DOHH2 (cell line): ENCODE data around the gene SIRT3.
A peak's percentile ranks its signal among the peaks of the same experiment; 100 is the strongest.

ENCODE experiments used
- H3F3A ChIP-seq: fragments of 200-600 bp; sonication (generic), shearing (Covaris generic); 2 replicates; pipeline ENCODE4 v1.6.0; 2016; ENCODE audit warnings: antibody characterized with exemption, mild to moderate bottlenecking; ENCODE audit not compliant: control insufficient read depth, insufficient read depth
- H3K27ac ChIP-seq: fragments of 200-600 bp; sonication (generic); 2 replicates; pipeline ENCODE4 v1.5.1; 2014; ENCODE audit warnings: low read depth, mild to moderate bottlenecking, low read length, moderate library complexity
- H3K27me3 ChIP-seq: fragments of 200-600 bp; sonication (generic); 2 replicates; pipeline ENCODE4 v1.6.1; 2014; ENCODE audit warnings: mild to moderate bottlenecking, low read length, mixed read lengths; ENCODE audit not compliant: control insufficient read depth
- H3K36me3 ChIP-seq: fragments of 200-600 bp; sonication (generic); 2 replicates; pipeline ENCODE4 v1.6.1; 2014; ENCODE audit warnings: mild to moderate bottlenecking, low read length, moderate library complexity, mixed read lengths; ENCODE audit not compliant: control insufficient read depth
- H3K4me1 ChIP-seq: fragments of 200-600 bp; sonication (generic); 2 replicates; pipeline ENCODE4 v1.6.1; 2014; ENCODE audit warnings: mild to moderate bottlenecking, low read length, mixed read lengths; ENCODE audit not compliant: control insufficient read depth
- H3K4me2 ChIP-seq: fragments of 200-600 bp; sonication (generic); 2 replicates; pipeline ENCODE4 v1.6.0; 2014; ENCODE audit warnings: mild to moderate bottlenecking, low read length, moderate library complexity
- H3K4me3 ChIP-seq: fragments of 200-600 bp; sonication (generic); 2 replicates; pipeline ENCODE4 v1.5.1; 2014; ENCODE audit warnings: mild to moderate bottlenecking, low read length, mixed read lengths
- H3K79me2 ChIP-seq: fragments of 200-600 bp; sonication (generic); 2 replicates; pipeline ENCODE4 v1.6.1; 2014; ENCODE audit warnings: mild to moderate bottlenecking, low read length, mixed read lengths; ENCODE audit not compliant: control insufficient read depth
- H3K9me2 ChIP-seq: fragments of 200-600 bp; sonication (generic); replicated peaks from 2 replicates; pipeline ENCODE4 v1.6.1; 2014; ENCODE audit warnings: mild to moderate bottlenecking, low read length, mixed read lengths; ENCODE audit not compliant: control insufficient read depth
- H3K9me3 ChIP-seq: fragments of 200-600 bp; sonication (generic); 2 replicates; pipeline ENCODE4 v1.6.1; 2014; ENCODE audit warnings: antibody characterized with exemption, low read length, mixed read lengths; ENCODE audit not compliant: control insufficient read depth, insufficient read depth
- H4K20me1 ChIP-seq: fragments of 200-600 bp; sonication (generic); 2 replicates; pipeline ENCODE4 v1.6.0; 2014; ENCODE audit warnings: low read depth, mild to moderate bottlenecking, antibody characterized with exemption, low read length, moderate library complexity; ENCODE audit not compliant: control insufficient read depth, insufficient read depth
- EZH2phosphoT487 ChIP-seq: fragments of 200-600 bp; sonication (generic); IDR thresholded peaks from 2 replicates; pipeline ENCODE4 v1.6.1; 2017; ENCODE audit warnings: borderline replicate concordance, mild to moderate bottlenecking, antibody characterized with exemption, low read length, moderate library complexity, mixed read lengths
- TF ChIP-seq, protein P1 (sequence below): fragments of 200-600 bp; sonication (generic); IDR thresholded peaks from one replicate; pipeline ENCODE4 v1.5.1; 2014; ENCODE audit warnings: antibody characterized with exemption, mild to moderate bottlenecking, low read depth, low read length; ENCODE audit not compliant: poor library complexity, severe bottlenecking

The SIRT3 gene

DNA sequence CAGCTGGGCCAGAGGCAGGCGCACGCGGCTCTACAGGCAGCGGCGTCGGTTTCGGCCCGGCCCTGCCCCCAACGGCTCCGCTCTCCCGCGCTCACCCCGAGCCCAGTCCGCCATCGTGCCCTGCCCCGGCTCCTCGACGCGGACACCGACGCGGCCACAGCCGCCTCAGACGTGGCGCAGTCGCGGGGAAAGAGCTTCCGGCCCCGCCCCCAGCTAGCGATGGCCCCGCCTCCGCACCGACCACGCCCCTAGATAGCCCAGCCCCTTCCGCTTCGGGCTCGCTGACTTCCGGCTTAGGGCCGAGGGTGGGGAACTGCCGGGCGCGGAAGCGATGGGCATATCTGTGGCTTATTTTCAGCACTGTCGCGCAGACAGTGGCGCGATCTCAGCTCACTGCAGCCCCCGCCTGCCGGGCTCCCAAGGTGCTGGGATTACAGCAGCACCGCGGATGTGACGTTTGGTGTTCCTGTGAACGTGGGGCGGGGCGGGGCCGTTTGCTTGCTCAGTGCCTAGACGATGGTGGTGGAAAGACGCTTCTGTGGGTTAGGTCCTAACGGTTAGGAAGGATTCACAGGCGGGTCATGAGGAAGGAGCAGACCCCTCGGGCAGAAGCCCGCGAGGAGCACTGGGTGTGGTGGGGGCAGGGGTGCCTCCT, 28.8 kb downstream of the SIRT3 start, which contains the start of the genes BET1L and RIC8A:
Gene BET1L (minus strand): TSS at position 192 of the 655 bp plus-strand sequence. CDS start 78 bp downstream, at position 114.
Gene RIC8A (plus strand): TSS at position 501 of the 655 bp plus-strand sequence. CDS start 1,147 bp downstream, outside the sequence.
- H3K79me2 ChIP-seq: peaks cover 66% of the 10 kb centered on the region
- H3K4me3 ChIP-seq: peak within 1 kb of the TSS; percentile 100
- TF ChIP-seq, protein P1, sequence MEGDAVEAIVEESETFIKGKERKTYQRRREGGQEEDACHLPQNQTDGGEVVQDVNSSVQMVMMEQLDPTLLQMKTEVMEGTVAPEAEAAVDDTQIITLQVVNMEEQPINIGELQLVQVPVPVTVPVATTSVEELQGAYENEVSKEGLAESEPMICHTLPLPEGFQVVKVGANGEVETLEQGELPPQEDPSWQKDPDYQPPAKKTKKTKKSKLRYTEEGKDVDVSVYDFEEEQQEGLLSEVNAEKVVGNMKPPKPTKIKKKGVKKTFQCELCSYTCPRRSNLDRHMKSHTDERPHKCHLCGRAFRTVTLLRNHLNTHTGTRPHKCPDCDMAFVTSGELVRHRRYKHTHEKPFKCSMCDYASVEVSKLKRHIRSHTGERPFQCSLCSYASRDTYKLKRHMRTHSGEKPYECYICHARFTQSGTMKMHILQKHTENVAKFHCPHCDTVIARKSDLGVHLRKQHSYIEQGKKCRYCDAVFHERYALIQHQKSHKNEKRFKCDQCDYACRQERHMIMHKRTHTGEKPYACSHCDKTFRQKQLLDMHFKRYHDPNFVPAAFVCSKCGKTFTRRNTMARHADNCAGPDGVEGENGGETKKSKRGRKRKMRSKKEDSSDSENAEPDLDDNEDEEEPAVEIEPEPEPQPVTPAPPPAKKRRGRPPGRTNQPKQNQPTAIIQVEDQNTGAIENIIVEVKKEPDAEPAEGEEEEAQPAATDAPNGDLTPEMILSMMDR: no peak
- TF ChIP-seq EZH2phosphoT487: no peak
- H3K9me3 ChIP-seq: no peaks in the 10 kb centered on the region
- peaks cover 8% of the 10 kb centered on the region for H3F3A ChIP-seq
- peak within 1 kb of the TSS; percentile 89 for H3K27ac ChIP-seq
- peaks cover 26% of the 10 kb centered on the region for H3K4me1 ChIP-seq
- peak within 1 kb of the TSS; percentile 98 for H3K4me2 ChIP-seq
- H3K9me2 ChIP-seq: no peaks in the 10 kb centered on the region
- peaks cover 20% of the 10 kb centered on the region for H4K20me1 ChIP-seq
- H3K27me3 ChIP-seq: no peaks in the 10 kb centered on the region
- peaks cover 82% of the 10 kb centered on the region for H3K36me3 ChIP-seq

DNA sequence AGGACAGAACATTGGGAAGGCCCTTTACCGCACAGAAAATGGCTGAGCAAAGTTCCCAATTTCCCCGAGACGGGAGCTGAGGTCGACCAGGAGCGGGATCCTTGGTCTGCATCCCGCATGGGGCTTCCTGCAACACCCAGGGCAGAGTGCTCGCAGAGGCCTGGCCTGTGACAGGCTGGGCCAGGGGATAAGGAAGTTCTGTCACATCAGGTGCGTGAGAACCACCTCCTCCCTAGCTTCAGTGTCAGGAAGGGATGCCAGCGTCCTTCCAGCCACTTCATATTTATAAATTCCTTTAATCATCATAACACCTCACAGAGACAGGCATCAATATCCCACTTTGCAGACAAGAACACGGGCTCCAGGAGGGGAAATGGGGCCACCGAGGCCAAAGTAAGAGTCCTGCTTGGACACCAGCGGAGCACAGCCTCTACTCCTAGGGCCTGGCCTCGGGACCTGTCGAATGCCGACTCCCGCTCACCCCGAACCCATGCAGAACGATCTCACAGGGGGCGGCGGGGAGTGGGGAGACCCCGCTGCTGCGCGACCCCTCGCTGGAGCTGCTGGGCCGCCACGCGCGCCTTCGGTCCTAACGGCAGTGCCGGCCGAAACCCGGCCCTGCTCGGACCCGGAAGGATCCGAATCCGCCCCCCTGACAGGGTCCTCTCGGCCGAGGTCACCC, 29.5 kb downstream of the SIRT3 start:
- H3K4me3 ChIP-seq: peak overlapping the region; percentile 100
- H4K20me1 ChIP-seq: peaks cover 20% of the 10 kb centered on the region
- TF ChIP-seq, protein P1: no peak
- no peak for TF ChIP-seq EZH2phosphoT487

DNA sequence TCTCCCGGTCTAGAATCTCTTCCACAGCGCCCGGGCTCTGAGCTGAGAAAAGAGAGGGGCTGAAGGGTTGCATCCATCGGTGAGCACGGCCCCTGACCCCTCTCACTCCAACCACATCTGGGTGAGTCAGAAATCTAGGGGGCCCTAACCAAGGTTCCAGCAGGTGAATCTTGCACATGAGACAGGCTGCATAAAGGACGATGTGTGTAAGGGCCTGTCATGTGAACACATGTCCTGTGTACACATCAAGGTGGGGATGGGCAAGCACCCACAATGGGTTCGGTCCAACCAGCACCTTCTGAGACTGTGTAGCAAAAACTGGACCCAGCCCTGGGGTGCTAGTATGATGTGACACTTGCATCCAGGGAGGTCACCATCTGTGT, 30.1 kb downstream of the SIRT3 start:
- H3K27ac ChIP-seq: no peak overlapping the region
- H3K79me2 ChIP-seq: peaks cover 60% of the 10 kb centered on the region
- H3K4me1 ChIP-seq: peaks cover 26% of the 10 kb centered on the region

More for the DNA sequence above, 29.5 kb downstream of the SIRT3 start:
- H3K9me2 ChIP-seq: no peaks in the 10 kb centered on the region
- peak overlapping the region; percentile 89 for H3K27ac ChIP-seq
- H3K27me3 ChIP-seq: no peaks in the 10 kb centered on the region
- H3K79me2 ChIP-seq: peaks cover 66% of the 10 kb centered on the region
- H3K36me3 ChIP-seq: peaks cover 75% of the 10 kb centered on the region
- H3F3A ChIP-seq: peaks cover 8% of the 10 kb centered on the region
- peaks cover 26% of the 10 kb centered on the region for H3K4me1 ChIP-seq
- H3K9me3 ChIP-seq: no peaks in the 10 kb centered on the region
- peak overlapping the region; percentile 98 for H3K4me2 ChIP-seq

More for the DNA sequence above, 30.1 kb downstream of the SIRT3 start:
- peak overlapping the region; percentile 98 for H3K4me2 ChIP-seq
- no peaks in the 10 kb centered on the region for H3K27me3 ChIP-seq
- H3K36me3 ChIP-seq: peaks cover 68% of the 10 kb centered on the region
- TF ChIP-seq EZH2phosphoT487: no peak
- TF ChIP-seq, protein P1: no peak
- peaks cover 20% of the 10 kb centered on the region for H4K20me1 ChIP-seq
- peak overlapping the region; percentile 100 for H3K4me3 ChIP-seq
- no peaks in the 10 kb centered on the region for H3K9me2 ChIP-seq
- H3F3A ChIP-seq: peaks cover 8% of the 10 kb centered on the region
- no peaks in the 10 kb centered on the region for H3K9me3 ChIP-seq
